Fibroblast of skin of back (primary cell): ENCODE results near the gene TSPAN7. TPM values are rescaled to one million over a fixed set of nuclear protein-coding genes. Genes with fewer than 3 reads are reported as not detected.

Experiments used
- DNase-seq: peaks from one replicate; pipeline ENCODE4 v3.0.0-alpha.2; 2013
- polyA plus RNA-seq, 2 experiments: library from polyadenylated mRNA; unstranded; fragments of 120-200 nt; gene quantifications; one replicate each; pipeline ENCODE4 v1.2.1, GENCODE V29; 2013; ENCODE audit not compliant: insufficient read length in 2 of 2

Gene TSPAN7
- polyA plus RNA-seq (2013, experiment 1 of 2; ENCODE audit: insufficient read length): 0.37 TPM
- polyA plus RNA-seq (2013, experiment 2 of 2; ENCODE audit: insufficient read length): 0.23 TPM

GRCh38 chrX:38561126-38561868 lies at the start of gene TSPAN7:
Gene TSPAN7, plus strand, starts transcription at chrX:38561542. Its CDS starts 5 bp downstream, at chrX:38561547.
- DNase-seq: peak; percentile 53

DNA sequence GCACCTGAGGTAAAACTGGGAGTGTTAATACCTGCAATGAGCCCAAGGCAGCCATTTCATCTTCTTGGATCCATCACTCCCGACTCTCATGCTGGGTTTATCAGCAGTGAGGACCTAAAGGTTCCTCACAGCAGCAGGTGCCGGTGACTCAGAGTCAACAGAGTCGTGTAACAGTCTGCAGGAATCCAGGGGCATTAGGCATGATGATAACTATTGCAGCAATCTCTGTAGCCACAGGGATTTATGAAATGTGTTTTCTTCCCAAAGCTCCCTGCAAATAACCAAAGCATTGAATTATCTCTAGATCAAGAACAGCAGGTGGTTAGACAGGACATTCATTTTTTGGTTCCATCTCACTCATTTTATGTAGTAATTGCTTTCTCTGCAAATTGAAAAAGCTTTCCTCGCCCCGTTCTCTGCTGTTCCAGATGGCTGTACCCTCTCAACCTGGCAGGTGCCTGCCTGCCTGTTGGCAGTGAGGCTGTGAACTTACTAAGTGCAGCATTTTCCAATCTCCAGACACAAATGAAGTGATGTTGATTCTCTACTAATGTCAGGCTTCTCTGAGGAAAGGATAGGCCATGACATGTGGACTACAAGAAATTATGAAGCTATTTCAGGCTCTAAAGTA lies 48.1 kb upstream of the TSPAN7 start:
- no peak for DNase-seq

GRCh38 chrX:38514016-38514854 lies 47.1 kb upstream of the TSPAN7 start:
- DNase-seq: no peak

GRCh38 chrX:38515291-38515690 lies 46.1 kb upstream of the TSPAN7 start:
- no peak for DNase-seq

- DNase-seq: no peak
These were observed 45.1 kb upstream of the TSPAN7 start for GRCh38 chrX:38516196-38516774.

GRCh38 chrX:38519651-38520050 lies 41.7 kb upstream of the TSPAN7 start:
- no peak for DNase-seq

- no peak for DNase-seq
These were observed 23.2 kb upstream of the TSPAN7 start for GRCh38 chrX:38538134-38538533.

- no peak for DNase-seq
These were observed 21.6 kb upstream of the TSPAN7 start for GRCh38 chrX:38539748-38540147.

DNA sequence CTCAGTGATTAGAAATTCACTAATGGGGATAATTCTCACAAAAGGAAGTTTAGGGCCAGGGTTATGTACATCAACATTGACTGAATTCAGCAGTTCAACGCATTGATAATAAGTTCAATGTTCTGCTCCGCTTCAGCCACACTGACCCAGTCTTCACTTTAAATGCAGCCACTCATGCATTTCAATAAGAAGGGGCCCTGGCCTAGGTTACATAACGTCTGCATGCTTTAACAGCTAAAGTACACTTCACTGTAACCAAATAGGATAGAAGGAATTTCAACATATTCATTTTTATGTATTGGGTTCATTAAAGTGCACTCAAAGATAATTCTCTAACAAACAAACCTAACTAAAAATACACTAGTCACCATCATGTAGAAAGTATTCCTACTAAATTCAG lies 12.8 kb upstream of the TSPAN7 start:
- DNase-seq: no peak

DNA sequence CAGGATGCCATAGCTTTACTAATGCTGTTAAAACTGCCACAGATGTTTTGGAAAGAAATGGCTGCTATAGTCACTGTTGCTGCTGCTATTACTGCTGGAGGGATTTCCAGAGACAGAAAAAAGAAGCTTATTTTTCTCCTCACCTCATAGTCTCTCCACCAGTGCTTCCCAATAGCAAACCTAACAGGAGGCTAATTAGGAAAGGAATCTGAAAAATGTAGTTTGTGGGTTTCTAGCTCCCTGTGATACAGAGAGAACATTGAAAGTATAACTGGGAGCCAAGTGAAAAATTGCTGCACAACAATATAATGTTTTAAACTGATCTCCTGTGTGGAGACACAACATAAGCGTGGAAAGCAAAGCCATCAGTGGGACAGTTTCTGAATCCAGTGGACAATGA lies 8.6 kb upstream of the TSPAN7 start:
- no peak for DNase-seq

DNA sequence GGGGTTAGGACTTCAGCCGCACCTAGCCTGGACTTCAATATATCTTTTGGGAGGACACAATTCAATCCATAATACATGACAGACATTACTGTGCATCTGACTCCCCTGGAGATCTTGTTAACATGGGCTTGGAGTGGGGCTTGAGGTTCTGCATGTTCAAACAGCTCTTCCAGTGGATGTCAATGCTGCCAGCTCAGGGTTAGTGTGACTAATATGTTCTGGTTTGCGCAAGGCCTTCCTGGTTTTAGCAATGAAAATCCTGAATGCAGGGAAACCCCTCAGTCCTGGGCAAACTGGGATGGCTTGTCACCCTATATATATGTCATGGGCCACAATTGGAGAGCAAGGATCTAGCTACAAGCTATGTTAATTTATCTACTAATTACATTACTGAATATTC lies 2.7 kb upstream of the TSPAN7 start:
- DNase-seq: no peak

DNA sequence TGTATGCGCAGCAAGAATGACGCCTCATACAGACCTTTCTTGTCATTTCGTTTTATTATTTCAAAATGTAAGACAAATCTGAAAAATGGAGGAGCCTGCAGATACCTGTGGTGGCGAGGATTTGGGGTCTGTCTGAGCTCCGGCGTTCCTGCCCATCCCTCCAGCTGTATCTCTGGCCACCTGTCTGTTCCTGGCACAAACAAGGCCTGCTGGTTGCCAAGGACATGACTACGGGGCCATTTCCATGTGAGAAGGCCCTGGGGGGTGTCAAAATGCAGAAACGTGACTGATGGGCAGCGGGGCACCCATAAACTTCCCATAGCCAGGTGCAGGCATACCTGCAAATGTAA lies 591 bp upstream of the TSPAN7 start:
- no peak for DNase-seq

DNA sequence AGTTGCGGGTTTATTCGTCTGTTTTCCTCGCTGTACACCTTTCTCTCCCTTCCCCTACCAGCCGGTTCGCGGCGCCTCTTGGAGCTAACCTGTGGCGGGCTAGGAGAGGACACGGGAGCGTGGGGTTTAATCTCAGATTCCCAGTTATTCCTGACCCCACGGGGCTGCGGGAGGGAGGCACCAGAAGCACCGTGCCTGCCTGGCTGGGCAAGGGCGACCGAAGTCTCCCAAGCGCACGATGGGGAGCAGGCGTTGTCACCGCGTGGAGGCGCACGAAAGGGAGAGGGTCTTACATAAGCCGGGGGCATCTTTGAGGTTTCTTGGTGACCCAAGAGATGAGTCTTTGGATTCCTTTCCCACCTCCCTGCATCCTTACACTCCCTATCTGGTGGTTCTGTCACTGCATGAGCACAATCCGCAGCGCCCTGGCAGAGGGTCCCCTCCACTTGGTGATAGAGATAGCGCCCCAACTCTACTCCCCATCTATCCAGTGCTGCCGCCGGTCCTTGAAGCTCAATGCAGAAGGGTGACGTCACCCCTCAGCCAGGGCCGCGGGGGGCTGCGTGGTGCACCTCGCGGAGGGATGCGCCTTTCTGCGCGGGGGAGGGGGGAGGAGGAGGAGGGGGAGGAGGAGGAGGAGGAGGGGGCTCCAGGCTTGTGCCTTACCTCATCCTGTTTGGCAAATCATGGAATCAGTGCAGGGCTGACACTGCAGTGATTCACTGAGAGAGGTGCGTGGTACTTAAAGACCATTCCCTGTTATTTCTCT lies 793 bp downstream of the TSPAN7 start:
- DNase-seq: no peak

GRCh38 chrX:38563030-38563429 lies 1.7 kb downstream of the TSPAN7 start:
- DNase-seq: no peak

GRCh38 chrX:38570396-38570795 lies 9.1 kb downstream of the TSPAN7 start:
- DNase-seq: no peak

- DNase-seq: no peak
These were observed 9.7 kb downstream of the TSPAN7 start for GRCh38 chrX:38571058-38571457.

DNA sequence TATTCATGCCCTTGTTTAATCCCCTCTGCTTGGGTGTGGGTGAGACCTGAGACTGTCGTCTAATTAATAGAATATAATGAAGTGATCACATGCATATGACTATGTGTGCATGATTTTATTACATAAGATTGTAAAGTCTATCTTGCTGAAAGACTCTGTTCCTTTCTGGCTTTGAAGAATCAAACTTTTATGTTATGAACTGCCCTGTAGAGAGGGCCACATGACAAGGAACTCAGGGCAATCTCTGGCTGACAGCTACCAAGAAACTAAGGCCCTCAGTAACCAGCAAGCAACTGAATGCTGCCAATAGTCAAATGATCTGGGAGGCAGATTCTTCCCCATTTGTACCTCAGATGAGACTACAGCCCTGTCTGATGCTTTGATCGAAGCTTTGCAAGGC lies 13.5 kb downstream of the TSPAN7 start:
- no peak for DNase-seq

- no peak for DNase-seq
These were observed 14.5 kb downstream of the TSPAN7 start for GRCh38 chrX:38575888-38576287.

DNA sequence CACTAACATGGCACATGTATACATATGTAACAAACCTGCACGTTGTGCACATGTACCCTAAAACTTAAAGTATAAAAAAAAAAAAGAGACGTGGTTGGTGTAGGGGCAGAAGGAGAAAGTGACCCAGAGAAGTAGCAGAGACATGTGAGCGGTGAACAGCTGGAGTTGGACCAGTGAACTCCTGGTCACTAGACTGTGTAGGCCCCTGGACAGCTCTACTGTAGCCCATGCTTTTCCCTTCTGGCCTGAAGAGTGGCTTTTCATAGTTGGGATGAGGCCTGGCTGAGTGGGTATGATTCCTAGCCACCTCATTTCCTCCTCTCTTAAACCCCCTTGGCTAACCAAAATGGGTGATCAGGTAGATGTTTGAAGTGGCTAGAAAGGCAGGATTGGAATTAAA lies 16.4 kb downstream of the TSPAN7 start:
- no peak for DNase-seq

- DNase-seq: no peak
These were observed 16.8 kb downstream of the TSPAN7 start for GRCh38 chrX:38578167-38578566.

DNA sequence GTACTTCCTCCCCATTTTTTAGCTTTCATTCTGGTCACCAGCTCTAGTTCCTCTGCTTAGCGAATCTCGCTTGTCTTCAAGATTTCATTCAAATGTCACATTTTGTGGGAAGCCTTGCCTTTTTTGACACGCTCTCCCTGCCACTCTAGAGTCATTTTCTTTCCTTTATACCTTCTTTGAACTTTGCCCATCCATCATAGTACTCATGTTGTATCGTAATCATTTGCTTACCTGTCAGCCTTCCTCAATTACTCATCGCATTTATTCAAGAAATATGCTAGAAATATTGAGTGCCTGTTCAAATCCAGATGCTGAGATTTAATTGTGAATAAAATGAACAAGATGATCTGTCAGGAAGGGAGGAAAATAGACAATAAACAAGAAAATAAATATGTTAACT lies 21.8 kb downstream of the TSPAN7 start:
- DNase-seq: no peak

- DNase-seq: no peak
These were observed 33.1 kb downstream of the TSPAN7 start for GRCh38 chrX:38594434-38594833.
